GM18519 (cell line): Measurements from ENCODE around the gene OSCP1.
"Not testable (repeated sequence)": the region's sequence is repeated elsewhere in the genome, so short reads cannot be mapped to it uniquely, and the experiment has no call there.

Experiments used
- ATAC-seq: cut with Tn5 transposase; IDR thresholded peaks from one replicate; pipeline ENCODE4 v1.9.1; 2021; ENCODE audit warnings: mild to moderate bottlenecking, moderate library complexity; ENCODE audit not compliant: unreplicated experiment, low FRiP score

The OSCP1 gene

GRCh38 chr1:36450270-36450918, at the start of gene OSCP1:
Gene OSCP1 (minus strand): TSS chr1:36450451. CDS start chr1:36450369, 82 bp downstream.
- peak; percentile 87 for ATAC-seq

- ATAC-seq: no peak
Observed at GRCh38 chr1:36497207-36497606, 47.0 kb upstream of the OSCP1 start.

DNA sequence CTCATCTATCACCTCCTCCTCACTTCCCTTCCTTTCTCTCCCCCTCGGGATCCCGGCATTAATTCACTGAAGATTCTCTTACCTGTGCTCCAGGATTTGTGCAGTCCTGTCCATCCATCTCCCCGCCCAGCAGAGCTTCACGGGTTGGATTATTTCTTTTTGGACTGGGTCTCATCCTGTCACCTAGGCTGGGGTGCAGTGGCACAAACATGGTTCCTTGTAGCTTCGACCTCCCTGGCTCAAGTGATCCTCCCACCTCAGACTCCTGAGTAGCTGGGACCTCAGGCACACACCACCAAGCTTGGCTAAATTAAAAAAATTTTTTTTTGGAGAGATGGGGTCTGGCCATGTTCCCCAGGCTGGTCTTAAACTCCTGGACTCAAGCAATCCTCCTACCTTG, 44.7 kb upstream of the OSCP1 start:
- ATAC-seq: no peak

DNA sequence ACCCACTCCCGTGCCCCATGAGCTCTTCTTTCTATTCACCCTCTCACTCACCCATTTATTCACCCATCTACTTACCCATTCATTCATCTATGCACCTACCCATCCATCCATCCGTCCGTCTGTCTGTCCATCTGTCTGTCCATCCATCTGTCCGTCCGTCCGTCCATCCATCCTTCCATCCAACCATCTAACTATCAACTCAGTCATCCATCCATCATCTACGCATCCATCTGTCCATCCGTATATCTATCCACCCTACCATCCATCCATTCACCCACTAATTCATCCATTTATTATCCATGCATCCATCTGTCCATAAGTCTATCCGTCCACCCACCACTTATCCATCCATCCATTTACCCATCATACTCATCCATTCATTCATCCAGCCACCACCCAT, 43.3 kb upstream of the OSCP1 start:
- no peak for ATAC-seq

DNA sequence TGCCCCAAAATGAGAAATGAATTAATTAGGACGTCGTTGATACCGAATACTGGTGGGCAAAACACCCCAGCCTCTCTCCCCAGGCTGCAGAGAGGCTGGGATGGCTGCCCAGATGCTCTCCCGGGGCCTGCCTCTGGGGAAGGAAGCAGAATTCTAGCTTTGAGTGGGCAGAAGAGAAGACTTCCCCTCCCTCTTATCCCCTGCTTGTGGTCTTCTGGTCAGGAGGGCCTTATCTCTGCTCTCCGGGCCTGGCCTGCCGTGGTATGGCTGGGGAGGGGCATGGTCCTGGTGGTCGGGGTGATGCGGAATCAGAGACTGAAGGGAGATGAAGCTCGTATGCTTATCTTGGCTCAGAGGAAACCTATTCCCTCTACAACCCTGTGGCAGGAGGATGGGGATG, 42.2 kb upstream of the OSCP1 start:
- no peak for ATAC-seq

GRCh38 chr1:36489258-36490051, 39.2 kb upstream of the OSCP1 start:
- not testable (repeated sequence) for ATAC-seq

GRCh38 chr1:36487906-36488305, 37.7 kb upstream of the OSCP1 start:
- ATAC-seq: no peak

DNA sequence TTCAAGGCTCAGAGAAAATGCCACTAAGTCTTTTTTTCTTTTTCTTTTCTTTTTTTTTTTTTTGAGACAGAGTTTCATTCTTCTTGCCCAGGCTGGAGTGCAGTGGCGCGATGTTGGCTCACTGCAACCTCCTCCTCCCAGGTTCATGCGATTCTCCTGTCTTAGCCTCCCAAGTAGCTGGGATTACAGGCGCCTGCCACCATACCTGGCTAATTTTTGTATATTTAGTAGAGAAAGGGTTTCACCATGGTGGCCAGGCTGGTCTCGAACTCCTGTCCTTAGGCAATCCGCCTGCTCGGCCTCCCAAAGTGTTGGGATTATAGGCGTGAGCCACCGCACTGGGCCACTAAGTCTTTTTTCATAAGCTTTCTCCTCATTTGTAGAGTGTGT, 37.1 kb upstream of the OSCP1 start:
- not testable (repeated sequence) for ATAC-seq

- no peak for ATAC-seq
Observed at GRCh38 chr1:36486439-36487335, 36.4 kb upstream of the OSCP1 start.

DNA sequence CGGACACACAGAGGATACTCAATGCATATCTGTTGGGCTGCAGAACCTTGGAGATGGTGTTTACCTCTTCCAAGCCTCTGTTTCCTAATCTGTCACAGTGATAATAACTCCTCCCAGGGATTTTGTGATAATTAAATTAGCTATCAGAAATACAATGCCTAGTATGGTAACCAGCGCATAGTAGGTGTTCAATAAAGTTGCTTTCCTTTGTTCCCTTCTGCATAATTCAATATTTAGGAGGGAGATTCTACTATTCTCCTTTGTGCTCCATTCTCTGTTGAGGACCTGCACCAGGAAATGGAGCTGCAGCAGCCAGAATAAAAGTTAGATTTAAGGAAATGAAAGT, 35.8 kb upstream of the OSCP1 start:
- no peak for ATAC-seq

DNA sequence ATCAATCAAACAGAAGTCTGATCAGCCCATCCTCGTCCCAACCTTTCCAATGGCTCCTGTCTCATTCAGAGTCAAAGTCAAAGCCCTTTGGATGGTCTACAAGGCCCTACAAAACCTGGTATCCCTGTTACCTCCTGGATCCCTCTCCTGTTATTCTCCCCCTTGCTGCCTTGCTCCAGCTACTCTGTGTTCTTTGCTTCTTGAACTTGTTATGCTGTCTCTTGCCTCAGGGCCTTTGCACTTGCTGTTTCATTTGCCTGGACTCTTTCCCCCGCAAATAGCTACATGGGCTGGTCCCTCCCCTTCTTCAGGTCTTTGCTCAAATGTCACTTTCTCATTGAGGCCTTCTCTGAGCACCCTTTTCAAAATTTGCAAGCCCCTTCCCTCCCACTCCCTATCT, 33.8 kb upstream of the OSCP1 start:
- no peak for ATAC-seq

DNA sequence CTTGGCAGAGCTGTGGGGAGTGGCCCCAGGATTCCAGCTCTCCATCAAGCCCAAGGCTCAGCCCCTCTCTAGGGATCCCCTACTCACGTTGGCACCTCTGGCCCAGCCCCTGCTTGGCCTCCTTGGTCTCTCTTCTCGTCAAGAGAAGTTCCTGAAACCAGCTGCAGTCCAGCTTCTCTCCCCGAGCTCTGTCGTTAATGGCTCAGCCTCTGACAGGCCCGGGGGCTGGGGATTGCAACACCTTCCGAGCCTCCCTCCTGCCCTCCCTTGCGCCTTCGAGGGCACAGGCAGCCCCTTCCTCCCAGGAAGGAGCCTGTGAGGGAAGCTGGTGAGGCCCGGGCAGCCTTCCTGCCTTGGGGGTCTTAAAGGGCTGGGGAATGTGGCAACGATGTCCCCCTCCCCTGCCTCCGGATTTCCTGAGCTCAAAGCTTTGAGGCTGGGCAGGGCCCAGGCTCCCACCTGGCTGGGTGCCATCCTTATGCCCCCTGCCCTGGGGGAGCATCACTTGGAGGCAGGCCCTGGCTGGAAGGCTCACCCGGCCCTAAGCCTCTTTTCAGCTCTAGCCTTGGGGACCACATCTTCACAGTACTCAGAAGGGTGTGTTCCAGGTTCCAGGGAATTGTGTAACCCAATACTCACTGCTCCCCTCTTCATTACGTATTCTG, 32.6 kb upstream of the OSCP1 start, which contains the start of gene CSF3R:
CSF3R (minus strand) TSS at position 190 of the 665 bp plus-strand sequence. CDS start 3,417 bp downstream, outside the sequence.
- no peak for ATAC-seq

DNA sequence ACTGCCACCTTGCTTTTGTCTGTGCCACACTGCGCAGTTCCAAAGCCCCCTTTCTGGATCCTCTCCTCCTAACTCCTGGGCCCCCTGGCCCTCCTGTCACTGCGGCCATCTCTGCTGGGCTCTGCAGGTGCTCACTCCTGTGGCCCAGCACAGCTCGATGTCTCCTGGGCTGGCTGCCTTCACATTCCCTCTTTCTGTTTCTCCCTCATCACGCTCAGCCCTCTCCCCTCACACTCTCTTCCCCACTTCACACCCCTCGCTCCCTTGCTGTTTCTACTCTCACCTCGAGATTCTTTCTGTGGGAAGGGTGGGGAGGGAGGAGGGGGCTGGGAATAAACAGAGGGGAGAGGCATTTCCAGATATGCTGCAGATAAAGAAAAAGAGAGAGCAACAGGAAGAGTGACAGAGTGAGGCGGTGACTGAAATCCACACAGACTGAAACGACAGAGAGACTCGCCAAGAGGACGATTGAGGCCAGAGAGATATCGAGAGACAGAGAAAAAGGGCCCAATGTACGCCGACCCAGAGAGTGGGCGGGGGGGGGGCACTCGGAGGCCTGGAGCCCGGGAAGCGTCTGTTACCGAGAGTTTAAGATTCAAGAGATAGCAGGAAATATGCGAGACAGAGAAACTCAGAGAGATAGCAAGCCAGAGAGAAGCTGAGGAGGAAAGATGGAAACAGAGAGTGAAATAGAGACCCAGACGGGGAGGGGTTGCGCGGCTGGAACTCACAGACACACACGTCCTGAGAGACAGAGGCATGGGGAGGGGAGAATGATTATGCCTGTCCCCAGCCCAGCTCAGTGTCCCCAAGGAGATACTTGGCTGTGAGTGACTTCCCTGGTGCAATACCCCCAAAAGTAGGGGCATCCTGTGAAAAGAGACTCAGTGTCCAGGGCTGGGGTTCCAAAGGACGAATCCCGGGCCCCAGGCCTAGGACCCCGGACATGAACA, 31.8 kb upstream of the OSCP1 start:
- ATAC-seq: no peak

GRCh38 chr1:36481091-36481490, 30.8 kb upstream of the OSCP1 start:
- ATAC-seq: no peak

GRCh38 chr1:36480161-36480560, 29.9 kb upstream of the OSCP1 start:
- ATAC-seq: no peak

GRCh38 chr1:36479505-36480051, 29.3 kb upstream of the OSCP1 start:
- no peak for ATAC-seq

- not testable (repeated sequence) for ATAC-seq
Observed at GRCh38 chr1:36477615-36478014, 27.4 kb upstream of the OSCP1 start.

GRCh38 chr1:36476945-36477344, 26.7 kb upstream of the OSCP1 start:
- no peak for ATAC-seq
